Astrocyte (in vitro differentiated cells and primary cell): ENCODE data around the gene TMEM175. TPM values are rescaled to one million over a fixed set of nuclear protein-coding genes. Genes with fewer than 3 reads are reported as not detected.

Experiments used
- DNase-seq: peaks from one replicate; pipeline ENCODE4 v3.0.0-alpha.2; 2010; ENCODE audit warnings: low read depth
- FAIRE-seq: peaks from 2 replicates; lab custom pipeline; 2011; peaks lifted over from hg19 to GRCh38; lab: Jason Lieb, UNC
- H2AFZ ChIP-seq: 2 replicates; pipeline ENCODE4 v1.6.0; 2012; ENCODE audit warnings: low read depth, low read length, inconsistent platforms
- H3K27ac ChIP-seq: 2 replicates; pipeline ENCODE4 v1.5.1; 2011; ENCODE audit warnings: low read depth, low read length, inconsistent platforms
- H3K27me3 ChIP-seq: 2 replicates; pipeline ENCODE4 v1.6.0; 2011; ENCODE audit warnings: low read length, inconsistent platforms; ENCODE audit not compliant: insufficient read depth
- H3K36me3 ChIP-seq: 2 replicates; pipeline ENCODE4 v1.5.1; 2011; ENCODE audit warnings: low read length, inconsistent platforms; ENCODE audit not compliant: insufficient read depth
- H3K4me1 ChIP-seq: 2 replicates; pipeline ENCODE4 v1.5.1; 2011; ENCODE audit warnings: low read length, inconsistent platforms; ENCODE audit not compliant: insufficient read depth
- H3K4me2 ChIP-seq: 2 replicates; pipeline ENCODE4 v1.6.0; 2012; ENCODE audit warnings: low read length, inconsistent platforms
- H3K4me3 ChIP-seq: 2 replicates; pipeline ENCODE4 v1.5.1; 2011; ENCODE audit warnings: low read depth, mild to moderate bottlenecking, low read length, inconsistent platforms; ENCODE audit not compliant: insufficient read depth
- H3K79me2 ChIP-seq: 2 replicates; pipeline ENCODE4 v1.6.0; 2012; ENCODE audit warnings: mild to moderate bottlenecking, low read length, inconsistent platforms; ENCODE audit not compliant: insufficient read depth
- H3K9ac ChIP-seq: 2 replicates; pipeline ENCODE4 v1.6.0; 2012; ENCODE audit warnings: mild to moderate bottlenecking, low read length, inconsistent platforms
- H3K9me3 ChIP-seq: 2 replicates; pipeline ENCODE4 v1.5.1; 2012; ENCODE audit warnings: low read depth, mild to moderate bottlenecking, low read length, inconsistent platforms; ENCODE audit not compliant: insufficient read depth
- H4K20me1 ChIP-seq: 2 replicates; pipeline ENCODE4 v1.6.0; 2012; ENCODE audit warnings: low read length, inconsistent platforms; ENCODE audit not compliant: insufficient read depth
- H3K27ac Mint-ChIP-seq: one replicate; pipeline ENCODE4 v1.8.0; 2021; ENCODE audit warnings: mild to moderate bottlenecking, mixed read lengths; ENCODE audit not compliant: unreplicated experiment
- H3K27me3 Mint-ChIP-seq: one replicate; pipeline ENCODE4 v1.8.0; 2021; ENCODE audit warnings: low read depth, mixed read lengths; ENCODE audit not compliant: unreplicated experiment
- H3K36me3 Mint-ChIP-seq: one replicate; pipeline ENCODE4 v1.8.0; 2021; ENCODE audit warnings: low read depth, mixed read lengths; ENCODE audit not compliant: unreplicated experiment
- H3K4me1 Mint-ChIP-seq: one replicate; pipeline ENCODE4 v1.8.0; 2021; ENCODE audit warnings: low read depth, mixed read lengths; ENCODE audit not compliant: unreplicated experiment
- H3K4me3 Mint-ChIP-seq: one replicate; pipeline ENCODE4 v1.8.0; 2021; ENCODE audit warnings: mild to moderate bottlenecking, moderate library complexity, mixed read lengths; ENCODE audit not compliant: unreplicated experiment
- H3K9me3 Mint-ChIP-seq: one replicate; pipeline ENCODE4 v1.8.0; 2021; ENCODE audit warnings: mild to moderate bottlenecking, mixed read lengths; ENCODE audit not compliant: unreplicated experiment
- EZH2 ChIP-seq: IDR thresholded peaks from 2 replicates; pipeline ENCODE4 v1.6.1; 2012; ENCODE audit warnings: mild to moderate bottlenecking, low read length, inconsistent platforms; ENCODE audit not compliant: insufficient read depth
- total RNA-seq: library from RNA; stranded (reverse); gene quantifications from 2 replicates; pipeline ENCODE4 v1.2.1, GENCODE V29; 2021
- TF ChIP-seq, protein P1 (sequence below): IDR thresholded peaks from 2 replicates; pipeline ENCODE4 v1.5.1; 2011; ENCODE audit warnings: low read depth, mild to moderate bottlenecking, inconsistent platforms, low read length, moderate library complexity; ENCODE audit not compliant: insufficient read depth

TMEM175 gene
- total RNA-seq, 1 donor from 2014 or later, result 22.1 TPM

DNA sequence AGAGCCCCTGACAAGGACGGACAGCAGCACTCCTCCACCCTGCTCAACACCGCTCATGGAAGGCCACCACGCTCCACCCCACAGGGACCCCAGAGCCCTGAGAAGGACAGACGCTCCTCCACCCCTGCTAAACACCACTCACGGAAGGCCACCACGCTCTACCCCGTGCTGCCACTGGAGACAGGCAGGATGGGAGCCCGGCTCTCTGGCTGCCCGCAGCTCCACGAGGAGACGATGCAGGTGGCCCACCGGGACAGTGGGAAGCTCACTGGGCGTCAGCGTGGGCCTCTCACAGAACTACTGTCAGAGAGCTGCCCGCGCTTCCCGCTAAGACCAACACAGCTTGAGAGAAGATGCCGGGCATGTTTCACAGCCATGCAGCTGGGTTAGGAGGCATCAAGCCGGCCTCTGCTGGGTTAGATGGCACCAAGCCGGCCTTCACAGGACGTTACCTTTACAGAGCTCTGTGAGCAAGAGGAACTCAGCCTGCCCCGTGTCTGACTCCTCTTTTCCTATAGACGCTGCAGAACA, 21.0 kb upstream of the TMEM175 start:
- peaks cover 71% of the 10 kb centered on the region for H3K79me2 ChIP-seq
- peaks cover 9% of the 10 kb centered on the region for H3K4me1 ChIP-seq
- DNase-seq (no peak), FAIRE-seq (no peak)
- peaks cover 11% of the 10 kb centered on the region for H3K4me1 Mint-ChIP-seq
- no peak overlapping the region for H3K9ac ChIP-seq
- no peak overlapping the region for H3K4me3 ChIP-seq
- no peak overlapping the region for H3K27ac ChIP-seq
- H3K36me3 Mint-ChIP-seq, result peaks cover 5% of the 10 kb centered on the region
- H3K36me3 ChIP-seq, result peaks cover 3% of the 10 kb centered on the region
- H3K9me3 Mint-ChIP-seq, result no peaks in the 10 kb centered on the region
- TF ChIP-seq, protein P1, sequence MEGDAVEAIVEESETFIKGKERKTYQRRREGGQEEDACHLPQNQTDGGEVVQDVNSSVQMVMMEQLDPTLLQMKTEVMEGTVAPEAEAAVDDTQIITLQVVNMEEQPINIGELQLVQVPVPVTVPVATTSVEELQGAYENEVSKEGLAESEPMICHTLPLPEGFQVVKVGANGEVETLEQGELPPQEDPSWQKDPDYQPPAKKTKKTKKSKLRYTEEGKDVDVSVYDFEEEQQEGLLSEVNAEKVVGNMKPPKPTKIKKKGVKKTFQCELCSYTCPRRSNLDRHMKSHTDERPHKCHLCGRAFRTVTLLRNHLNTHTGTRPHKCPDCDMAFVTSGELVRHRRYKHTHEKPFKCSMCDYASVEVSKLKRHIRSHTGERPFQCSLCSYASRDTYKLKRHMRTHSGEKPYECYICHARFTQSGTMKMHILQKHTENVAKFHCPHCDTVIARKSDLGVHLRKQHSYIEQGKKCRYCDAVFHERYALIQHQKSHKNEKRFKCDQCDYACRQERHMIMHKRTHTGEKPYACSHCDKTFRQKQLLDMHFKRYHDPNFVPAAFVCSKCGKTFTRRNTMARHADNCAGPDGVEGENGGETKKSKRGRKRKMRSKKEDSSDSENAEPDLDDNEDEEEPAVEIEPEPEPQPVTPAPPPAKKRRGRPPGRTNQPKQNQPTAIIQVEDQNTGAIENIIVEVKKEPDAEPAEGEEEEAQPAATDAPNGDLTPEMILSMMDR, result no peak
- TF ChIP-seq EZH2, result no peak
- no peaks in the 10 kb centered on the region for H3K27me3 Mint-ChIP-seq
- H3K27ac Mint-ChIP-seq, result no peak overlapping the region
- H3K9me3 ChIP-seq, result no peaks in the 10 kb centered on the region
- no peak overlapping the region for H3K4me2 ChIP-seq
- H2AFZ ChIP-seq, result no peak overlapping the region
- peaks cover 89% of the 10 kb centered on the region for H4K20me1 ChIP-seq
- no peak overlapping the region for H3K4me3 Mint-ChIP-seq
- H3K27me3 ChIP-seq, result no peaks in the 10 kb centered on the region

DNA sequence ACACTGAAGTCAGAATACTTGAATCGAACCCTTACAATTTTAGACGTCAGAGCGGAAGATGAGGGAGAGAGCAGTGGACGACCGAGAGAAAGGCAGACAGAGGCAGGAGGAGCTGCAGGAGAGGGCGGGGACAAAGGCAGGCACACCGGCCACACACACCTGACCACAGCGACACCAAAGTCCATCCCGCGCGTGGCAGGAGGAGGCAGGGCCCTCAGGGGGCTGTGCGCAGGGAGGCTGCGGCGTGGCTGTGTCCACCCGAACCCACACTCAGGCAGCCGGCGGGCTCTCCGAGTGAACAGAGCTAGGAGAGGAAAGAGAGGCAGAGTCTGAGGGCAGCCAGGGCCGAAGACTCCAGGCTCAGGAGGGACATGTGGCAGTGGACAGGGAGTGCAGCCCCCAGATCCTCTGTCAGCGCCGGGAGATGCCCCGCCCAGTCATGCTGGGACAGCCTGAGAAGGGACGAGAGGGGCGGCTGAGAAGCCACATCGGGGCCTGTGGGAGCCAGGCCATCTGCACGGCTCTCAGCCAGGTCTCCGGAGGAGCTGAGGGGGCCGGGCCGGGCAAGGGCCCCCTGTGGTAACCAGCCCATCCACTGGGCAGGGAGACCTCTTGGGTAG, 20.3 kb upstream of the TMEM175 start:
- no peak overlapping the region for H2AFZ ChIP-seq
- Mint-ChIP-seq H3K36me3 (peaks cover 5% of the 10 kb centered on the region), H3K27me3 (no peaks in the 10 kb centered on the region), H3K27ac (no peak overlapping the region), H3K4me3 (no peak overlapping the region), H3K4me1 (peaks cover 11% of the 10 kb centered on the region), H3K9me3 (no peaks in the 10 kb centered on the region)
- peaks cover 71% of the 10 kb centered on the region for H3K79me2 ChIP-seq
- H3K4me3 ChIP-seq, result no peak overlapping the region
- peaks cover 3% of the 10 kb centered on the region for H3K36me3 ChIP-seq
- H3K27ac ChIP-seq, result peak overlapping the region; percentile 27
- no peaks in the 10 kb centered on the region for H3K9me3 ChIP-seq
- FAIRE-seq, result no peak
- no peak overlapping the region for H3K9ac ChIP-seq
- no peak for DNase-seq
- H3K27me3 ChIP-seq, result no peaks in the 10 kb centered on the region
- H3K4me1 ChIP-seq, result peaks cover 9% of the 10 kb centered on the region
- H3K4me2 ChIP-seq, result peak overlapping the region; percentile 14
- TF ChIP-seq EZH2, result no peak
- TF ChIP-seq, protein P1, result no peak
- peaks cover 89% of the 10 kb centered on the region for H4K20me1 ChIP-seq
